ENCODE data around the gene GLB1L. TPM values are rescaled to one million over a fixed set of nuclear protein-coding genes. Genes with fewer than 3 reads are reported as not detected.

GLB1L gene
- total and polyA plus RNA-seq, 3 experiments from 2014 or later, result 0.99 to 3.5 (median 2.6) TPM

DNA sequence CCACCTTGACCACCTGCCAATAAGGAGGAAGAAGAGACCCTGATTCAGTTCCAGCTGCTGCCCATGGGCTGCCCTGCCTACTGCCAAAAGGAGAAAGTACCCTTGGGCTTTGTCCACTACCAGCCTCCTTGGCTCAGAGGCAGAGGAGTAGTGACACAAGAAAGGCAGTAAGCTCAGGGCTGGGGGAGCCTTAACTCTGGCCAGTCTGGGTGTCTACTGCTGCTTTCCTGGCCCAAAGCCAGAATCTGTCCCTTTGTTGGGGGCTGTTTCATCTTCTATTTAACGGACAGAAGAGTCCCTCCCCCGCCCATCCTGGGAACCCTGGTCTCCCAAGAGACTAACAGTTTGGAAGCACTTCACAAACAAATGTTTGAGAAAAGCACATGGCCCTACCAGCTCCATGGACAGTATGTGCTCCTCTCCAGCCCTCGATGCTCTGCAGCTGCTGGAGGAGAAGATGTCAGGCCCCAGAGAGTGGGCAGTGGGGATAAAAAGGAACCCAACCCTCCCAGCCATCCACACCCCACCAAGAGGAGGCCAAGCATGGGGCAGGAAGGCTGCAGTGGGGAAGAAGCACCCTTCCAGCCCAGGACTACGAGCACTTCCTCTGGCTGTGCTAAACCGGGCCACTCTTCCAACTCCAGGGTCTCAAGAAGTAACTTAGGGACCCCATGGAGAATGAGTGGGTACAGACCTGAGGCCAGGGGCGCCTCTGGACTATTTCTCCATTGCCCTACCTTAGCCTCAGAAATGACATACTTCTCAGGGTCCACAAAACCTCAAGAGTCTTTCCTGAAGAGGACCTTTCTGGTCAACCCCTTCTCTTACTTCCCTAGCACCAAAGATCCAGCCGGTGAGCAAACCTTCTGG, 17.0 kb downstream of the GLB1L start:
- CTCF ChIA-PET, result interaction anchor here (1.0 to 7.6 kb wide), 9 partner anchors 10 to 71 kb away, joined by 3 to 51 read pairs (median 6); partner anchors contain the start of genes NHEJ1, TUBA4A and TUBA4B
- H3K27me3 Mint-ChIP-seq, result no peaks in the 10 kb centered on the region

DNA sequence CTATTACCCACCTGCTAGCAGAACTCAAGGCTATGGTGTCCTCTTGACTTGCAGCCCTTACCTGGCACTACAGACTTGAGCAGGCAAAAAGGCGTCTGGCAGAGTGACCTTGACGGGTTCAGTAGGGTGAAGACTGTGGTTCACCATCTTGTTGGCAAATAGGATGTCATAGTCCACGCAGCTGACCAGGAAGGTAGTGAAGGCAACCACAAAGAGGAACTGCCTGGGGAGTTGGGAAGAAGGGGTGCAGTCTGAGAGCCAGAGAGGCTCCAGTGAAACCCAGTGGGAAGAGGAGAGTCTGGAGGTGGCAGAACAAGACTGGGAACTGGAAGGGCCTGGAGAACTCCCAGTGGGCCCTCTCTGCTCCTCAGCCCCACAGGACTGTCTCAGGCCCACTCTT, 19.9 kb downstream of the GLB1L start:
- H3K9me3 Mint-ChIP-seq, result no peaks in the 10 kb centered on the region
- peaks cover 28 to 40% (median 30%) of the 10 kb centered on the region in 3 donors for H3K4me1 Mint-ChIP-seq
- Histone ChIP-seq H3K4me1 (ENCODE audit: insufficient read depth, low read length) (peaks cover 24% of the 10 kb centered on the region), H3K27me3 (ENCODE audit: insufficient read depth, low read length, poor library complexity, severe bottlenecking) (no peaks in the 10 kb centered on the region), H3K4me3 (ENCODE audit: low read length) (no peak overlapping the region), H3K9me3 (ENCODE audit: low read length) (no peaks in the 10 kb centered on the region), H3K27ac (ENCODE audit: low read depth, low read length) (no peak overlapping the region), H3K36me3 (ENCODE audit: insufficient read depth, low read length) (peaks cover 58% of the 10 kb centered on the region)
- H3K27ac Mint-ChIP-seq, result peak overlapping the region in 2 of 8 donors; percentile 18 to 57
- H3K27me3 Mint-ChIP-seq, result no peaks in the 10 kb centered on the region
- ChIA-PET CTCF (interaction anchor here (6.0 to 7.6 kb wide), 2 partner anchors 28 to 70 kb away, joined by 51 read pairs; partner anchors contain the start of genes TUBA4A and TUBA4B), POLR2A (no interaction called here)
- H3K4me3 Mint-ChIP-seq, result peak overlapping the region in 1 of 7 donors; percentile 47
- DNase-seq, result no peak
- peaks cover 7 to 83% (median 12%) of the 10 kb centered on the region in 3 donors for H3K36me3 Mint-ChIP-seq

More for the DNA sequence above, 17.0 kb downstream of the GLB1L start:
- no peaks in the 10 kb centered on the region for H3K9me3 Mint-ChIP-seq
- H3K36me3 Mint-ChIP-seq, result peaks cover 3 to 75% (median 8%) of the 10 kb centered on the region in 3 donors
- H3K4me1 Mint-ChIP-seq, result peaks cover 38 to 67% (median 50%) of the 10 kb centered on the region in 3 donors
- H3K27ac ChIP-seq (ENCODE audit: low read depth, low read length), result peak overlapping the region; percentile 96
- H3K27me3 ChIP-seq (ENCODE audit: insufficient read depth, low read length, poor library complexity, severe bottlenecking), result no peaks in the 10 kb centered on the region
- POLR2A ChIA-PET, result interaction anchor here (0.9 to 4.5 kb wide), 8 partner anchors 9 to 67 kb away, joined by 4 to 164 read pairs (median 13); partner anchors contain the start of genes ABCB6, CNPPD1, DNAJB2 and GLB1L
- DNase-seq, result no peak
- H3K36me3 ChIP-seq (ENCODE audit: insufficient read depth, low read length), result peaks cover 50% of the 10 kb centered on the region
- no peaks in the 10 kb centered on the region for H3K9me3 ChIP-seq (ENCODE audit: low read length)
- H3K4me3 ChIP-seq (ENCODE audit: low read length), result peak overlapping the region; percentile 93
- peak overlapping the region; percentile 61 to 96 (median 84) for H3K27ac Mint-ChIP-seq
- peaks cover 44% of the 10 kb centered on the region for H3K4me1 ChIP-seq (ENCODE audit: insufficient read depth, low read length)
- peak overlapping the region; percentile 80 to 100 (median 97) for H3K4me3 Mint-ChIP-seq

DNA sequence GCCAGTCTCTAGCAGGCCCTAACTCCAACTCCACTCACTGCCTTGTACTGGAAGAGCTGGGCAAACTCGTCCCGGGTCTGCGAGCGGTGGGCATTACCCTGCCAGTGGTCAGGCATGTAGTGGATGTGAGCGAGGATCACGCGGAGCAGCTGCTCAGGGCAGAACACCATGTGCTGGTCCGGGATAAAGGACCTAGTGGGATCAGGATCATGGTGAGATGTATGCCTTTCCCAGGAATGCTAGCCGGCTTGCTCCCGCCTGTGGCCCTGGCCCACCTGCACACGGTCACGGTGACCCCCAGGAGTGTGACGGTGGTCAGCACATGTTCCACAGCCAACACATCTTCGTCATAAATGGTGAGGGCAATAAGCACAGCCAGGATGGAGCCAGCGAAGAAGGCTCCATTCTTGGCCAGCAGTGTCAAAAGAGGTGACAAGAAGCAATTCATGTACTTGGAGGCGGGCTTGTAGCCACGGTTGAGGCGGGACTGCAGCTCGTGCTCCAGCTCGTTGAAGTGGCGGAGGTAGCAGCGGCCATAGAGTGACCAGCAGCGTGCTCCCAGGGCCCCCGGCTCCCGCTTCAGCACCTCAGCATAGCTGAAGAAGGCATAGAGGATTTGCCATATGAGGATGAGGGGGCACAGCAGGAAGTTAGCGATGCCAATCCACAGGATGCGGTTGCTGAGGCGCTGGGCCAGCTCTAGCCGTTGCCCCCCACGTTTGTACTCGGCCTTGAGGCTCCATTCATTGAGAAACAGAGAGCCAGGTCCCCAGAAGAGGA, 21.2 kb downstream of the GLB1L start:
- Histone ChIP-seq H3K4me1 (ENCODE audit: insufficient read depth, low read length) (peaks cover 29% of the 10 kb centered on the region), H3K27ac (ENCODE audit: low read depth, low read length) (no peak overlapping the region), H3K27me3 (ENCODE audit: insufficient read depth, low read length, poor library complexity, severe bottlenecking) (no peaks in the 10 kb centered on the region), H3K9me3 (ENCODE audit: low read length) (no peaks in the 10 kb centered on the region), H3K4me3 (ENCODE audit: low read length) (no peak overlapping the region), H3K36me3 (ENCODE audit: insufficient read depth, low read length) (peaks cover 61% of the 10 kb centered on the region)
- Mint-ChIP-seq H3K4me3 (no peak overlapping the region), H3K27me3 (no peaks in the 10 kb centered on the region), H3K36me3 (peaks cover 7 to 79% (median 12%) of the 10 kb centered on the region in 3 donors), H3K27ac (peak overlapping the region in 2 of 8 donors; percentile 35 to 61), H3K9me3 (no peaks in the 10 kb centered on the region), H3K4me1 (peaks cover 26 to 39% (median 30%) of the 10 kb centered on the region in 3 donors)
- CTCF ChIA-PET, result interaction anchor here (0.9 to 7.6 kb wide), 5 partner anchors 13 to 71 kb away, joined by 4 to 51 read pairs (median 5); partner anchors contain the start of genes CNPPD1, NHEJ1, TUBA4A and TUBA4B
- POLR2A ChIA-PET, result interaction anchor here (0.6 to 0.8 kb wide), 2 partner anchors 24 to 47 kb away, joined by 3 read pairs; partner anchors contain the start of gene CNPPD1
- DNase-seq, result no peak

DNA sequence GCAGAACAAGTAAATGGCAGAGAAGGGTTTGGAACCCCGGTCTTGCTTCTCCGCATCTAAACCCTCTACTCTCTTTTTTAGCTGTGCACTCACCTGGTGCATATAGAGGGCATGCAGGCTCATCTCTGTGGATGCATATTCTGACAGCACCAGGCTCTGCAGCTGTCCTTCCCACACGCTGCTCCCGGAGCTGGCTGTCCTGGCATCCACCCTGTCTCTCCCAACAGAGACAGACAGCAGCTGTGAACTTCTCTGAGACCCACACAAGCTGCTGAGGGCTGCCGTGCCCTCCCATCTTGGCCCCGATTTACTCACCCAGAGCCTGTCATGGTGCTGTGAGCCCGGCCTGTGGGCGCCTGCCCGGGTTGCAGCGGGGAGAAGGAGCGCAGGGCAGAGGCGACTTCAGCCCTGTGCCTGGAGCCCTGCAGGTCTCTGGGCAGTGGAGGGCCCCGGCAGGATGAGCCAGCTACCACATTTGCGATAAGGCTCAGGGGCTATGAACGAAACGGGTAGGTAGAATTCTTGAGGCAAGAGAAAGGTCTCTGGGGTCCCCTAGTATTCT, 23.2 kb downstream of the GLB1L start:
- Mint-ChIP-seq H3K4me3 (peak overlapping the region in 1 of 7 donors; percentile 56), H3K9me3 (no peaks in the 10 kb centered on the region), H3K36me3 (peaks cover 7 to 71% (median 12%) of the 10 kb centered on the region in 3 donors), H3K27me3 (peaks cover 0 to 2% of the 10 kb centered on the region in 2 donors), H3K4me1 (peaks cover 18 to 34% (median 24%) of the 10 kb centered on the region in 3 donors), H3K27ac (peak overlapping the region in 1 of 8 donors; percentile 71)
- no peak for DNase-seq
- Histone ChIP-seq H3K4me1 (ENCODE audit: insufficient read depth, low read length) (peaks cover 22% of the 10 kb centered on the region), H3K27ac (ENCODE audit: low read depth, low read length) (no peak overlapping the region), H3K4me3 (ENCODE audit: low read length) (no peak overlapping the region), H3K27me3 (ENCODE audit: insufficient read depth, low read length, poor library complexity, severe bottlenecking) (no peaks in the 10 kb centered on the region), H3K36me3 (ENCODE audit: insufficient read depth, low read length) (peaks cover 61% of the 10 kb centered on the region), H3K9me3 (ENCODE audit: low read length) (no peaks in the 10 kb centered on the region)
- ChIA-PET CTCF (interaction anchor here (1.1 to 2.9 kb wide), 4 partner anchors 11 to 73 kb away, joined by 3 to 14 read pairs (median 5); partner anchors contain the start of gene CNPPD1), POLR2A (interaction anchor here (1.4 kb wide), 1 partner anchor 23 kb away, joined by 4 read pairs; the partner anchor contains the start of genes GLB1L and STK16)

DNA sequence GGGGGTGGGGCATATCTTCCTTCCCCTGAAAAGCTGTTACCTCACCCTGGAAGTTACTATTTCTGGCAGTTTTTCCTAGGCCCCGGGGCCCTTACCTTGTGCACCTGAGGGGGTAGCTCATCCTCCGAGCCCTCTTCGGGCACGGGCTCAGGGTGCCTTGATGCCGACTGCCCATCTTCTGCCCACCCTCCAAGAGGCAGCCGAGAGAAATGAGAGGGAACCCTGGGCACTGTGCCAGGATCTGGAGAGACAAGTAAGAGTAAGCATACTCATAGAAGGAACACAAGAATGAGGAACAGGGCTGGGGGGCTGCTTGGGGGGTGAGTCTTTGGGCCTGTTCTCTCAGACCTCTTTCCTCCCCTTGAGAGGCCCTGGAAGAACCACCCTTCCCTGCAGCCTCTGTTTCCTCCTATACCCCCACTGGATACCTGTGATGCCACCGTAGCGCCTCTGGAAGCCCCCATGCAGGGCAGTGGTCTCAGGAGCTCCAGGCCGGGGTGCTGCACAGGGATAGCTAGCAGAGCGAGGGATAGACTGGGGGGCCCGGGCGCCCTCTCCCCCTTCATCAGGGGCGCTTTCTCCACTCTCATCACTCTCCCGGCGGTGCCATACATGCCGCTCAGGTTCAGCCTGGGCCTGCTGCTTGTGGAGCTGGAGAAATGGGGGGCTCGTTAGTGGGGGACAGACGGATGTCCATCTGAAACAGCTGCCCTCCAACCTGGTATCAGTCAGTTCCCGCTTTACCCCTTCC, 24.4 kb downstream of the GLB1L start:
- Histone ChIP-seq H3K4me1 (ENCODE audit: insufficient read depth, low read length) (peaks cover 18% of the 10 kb centered on the region), H3K4me3 (ENCODE audit: low read length) (no peak overlapping the region), H3K27me3 (ENCODE audit: insufficient read depth, low read length, poor library complexity, severe bottlenecking) (no peaks in the 10 kb centered on the region), H3K27ac (ENCODE audit: low read depth, low read length) (no peak overlapping the region), H3K9me3 (ENCODE audit: low read length) (no peaks in the 10 kb centered on the region), H3K36me3 (ENCODE audit: insufficient read depth, low read length) (peaks cover 54% of the 10 kb centered on the region)
- H3K36me3 Mint-ChIP-seq, result peaks cover 7 to 61% (median 12%) of the 10 kb centered on the region in 3 donors
- peak overlapping the region in 4 of 8 donors; percentile 3 to 61 (median 30) for H3K27ac Mint-ChIP-seq
- H3K27me3 Mint-ChIP-seq, result peaks cover 0 to 2% of the 10 kb centered on the region in 2 donors
- CTCF ChIA-PET, result interaction anchor here (0.7 to 2.9 kb wide), 3 partner anchors 10 to 74 kb away, joined by 4 to 14 read pairs (median 7); no protein-coding TSS in a partner anchor
- DNase-seq, result no peak
- POLR2A ChIA-PET, result interaction anchor here (1.4 kb wide), 1 partner anchor 24 kb away, joined by 4 read pairs; the partner anchor contains the start of genes GLB1L and STK16
- peak overlapping the region in 4 of 7 donors; percentile 10 to 54 (median 20) for H3K4me3 Mint-ChIP-seq
- H3K9me3 Mint-ChIP-seq, result no peaks in the 10 kb centered on the region
- peaks cover 18 to 34% (median 18%) of the 10 kb centered on the region in 3 donors for H3K4me1 Mint-ChIP-seq

GRCh38 chr2:219219784-219220532, 25.3 kb downstream of the GLB1L start:
- H3K27me3 Mint-ChIP-seq, result peaks cover 0 to 2% of the 10 kb centered on the region in 2 donors
- peaks cover 18 to 29% (median 18%) of the 10 kb centered on the region in 3 donors for H3K4me1 Mint-ChIP-seq
- peaks cover 45% of the 10 kb centered on the region for H3K36me3 ChIP-seq (ENCODE audit: insufficient read depth, low read length)
- CTCF ChIA-PET, result interaction anchor here (0.7 to 2.9 kb wide), 5 partner anchors 9 to 75 kb away, joined by 3 to 14 read pairs (median 5); partner anchors contain the start of genes SLC23A3, TUBA4A and TUBA4B
- H3K9me3 Mint-ChIP-seq, result no peaks in the 10 kb centered on the region
- POLR2A ChIA-PET, result interaction anchor here (0.9 to 2.7 kb wide), 4 partner anchors 9 to 75 kb away, joined by 4 to 24 read pairs (median 8); partner anchors contain the start of genes ANKZF1, ATG9A, TUBA4A and TUBA4B
- no peaks in the 10 kb centered on the region for H3K27me3 ChIP-seq (ENCODE audit: insufficient read depth, low read length, poor library complexity, severe bottlenecking)
- DNase-seq, result no peak
- peak overlapping the region in 5 of 8 donors; percentile 3 to 88 (median 45) for H3K27ac Mint-ChIP-seq
- H3K9me3 ChIP-seq (ENCODE audit: low read length), result no peaks in the 10 kb centered on the region
- peak overlapping the region in 3 of 7 donors; percentile 28 to 54 (median 29) for H3K4me3 Mint-ChIP-seq
- peaks cover 7 to 52% (median 12%) of the 10 kb centered on the region in 3 donors for H3K36me3 Mint-ChIP-seq
- H3K4me1 ChIP-seq (ENCODE audit: insufficient read depth, low read length), result peaks cover 18% of the 10 kb centered on the region
- H3K27ac ChIP-seq (ENCODE audit: low read depth, low read length), result no peak overlapping the region
- no peak overlapping the region for H3K4me3 ChIP-seq (ENCODE audit: low read length)

Data from CD8-positive, alpha-beta memory T cell (primary cell).